H1 (cell line): Measurements from ENCODE around the gene APBB3.

Source experiments
- SP1 ChIP-seq: IDR thresholded peaks from 2 replicates; pipeline ENCODE4 v1.6.1; 2011; ENCODE audit warnings: low read depth, low read length
- ZNF274 ChIP-seq: IDR thresholded peaks from 2 replicates; pipeline ENCODE4 v1.7.0; 2012; ENCODE audit warnings: low read length, borderline replicate concordance; ENCODE audit errors: extremely low read depth
- TF ChIP-seq, protein P1 (sequence below): IDR thresholded peaks from 2 replicates; pipeline ENCODE4 v1.6.1; 2012; ENCODE audit warnings: low read length, inconsistent platforms

DNA sequence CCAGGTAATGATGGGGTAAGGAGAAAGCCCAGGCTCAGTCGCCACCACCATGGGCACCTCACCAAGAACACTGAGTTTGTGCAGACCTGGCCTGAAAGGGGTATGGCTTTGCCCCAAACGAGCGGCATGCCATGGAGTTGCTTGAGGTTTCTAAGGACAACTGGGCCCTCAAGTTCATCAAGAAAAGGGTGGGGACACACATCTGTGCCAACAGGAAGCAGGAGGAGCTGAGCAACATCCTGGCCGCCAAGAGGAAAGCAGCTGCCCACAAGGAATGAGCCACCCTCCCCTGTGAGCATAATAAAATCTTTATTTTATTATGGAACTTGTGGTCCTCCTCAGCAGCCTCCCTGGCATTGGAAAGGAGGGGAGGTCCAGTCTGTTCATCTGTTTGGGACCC lies 44.7 kb upstream of the APBB3 start:
- TF ChIP-seq SP1, result no peak
- TF ChIP-seq ZNF274, result no peak
- TF ChIP-seq, protein P1, sequence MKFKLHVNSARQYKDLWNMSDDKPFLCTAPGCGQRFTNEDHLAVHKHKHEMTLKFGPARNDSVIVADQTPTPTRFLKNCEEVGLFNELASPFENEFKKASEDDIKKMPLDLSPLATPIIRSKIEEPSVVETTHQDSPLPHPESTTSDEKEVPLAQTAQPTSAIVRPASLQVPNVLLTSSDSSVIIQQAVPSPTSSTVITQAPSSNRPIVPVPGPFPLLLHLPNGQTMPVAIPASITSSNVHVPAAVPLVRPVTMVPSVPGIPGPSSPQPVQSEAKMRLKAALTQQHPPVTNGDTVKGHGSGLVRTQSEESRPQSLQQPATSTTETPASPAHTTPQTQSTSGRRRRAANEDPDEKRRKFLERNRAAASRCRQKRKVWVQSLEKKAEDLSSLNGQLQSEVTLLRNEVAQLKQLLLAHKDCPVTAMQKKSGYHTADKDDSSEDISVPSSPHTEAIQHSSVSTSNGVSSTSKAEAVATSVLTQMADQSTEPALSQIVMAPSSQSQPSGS, result no peak
